Gastrocnemius medialis (tissue), 4 donors: ENCODE measurements around the gene JAG2. TPM values are rescaled to one million over a fixed set of nuclear protein-coding genes. Genes with fewer than 3 reads are reported as not detected.

Experiments used
- ATAC-seq, 2 donors: fragments of 150-250 bp; one replicate each; pipeline ENCODE4 v1.9.1; 2016
- DNase-seq, 2 donors: peaks; one replicate each; pipeline ENCODE4 v3.0.0-alpha.2; 2019
- H3K27ac ChIP-seq, 4 donors: fragments of 200-600 bp; sonication (generic); 1 replicate in 1 of 4; 2 replicates in 3 of 4; pipeline ENCODE4 v1.5.1; 2016 to 2018; ENCODE audit warnings: mild to moderate bottlenecking in 2 of 4, moderate library complexity in 1 of 4
- H3K27me3 ChIP-seq, 3 donors: fragments of 200-600 bp; sonication (generic) in 2 of 3; 1 replicate in 1 of 3; 2 replicates in 2 of 3; pipeline versions ENCODE4 v1.5.1 to v1.6.0; 2016 to 2019; ENCODE audit warnings: mild to moderate bottlenecking in 1 of 3, moderate library complexity in 1 of 3
- H3K36me3 ChIP-seq, 2 donors: fragments of 200-600 bp; sonication (generic) in 1 of 2; one replicate each; pipeline ENCODE4 v1.5.1; 2017 to 2018
- H3K4me1 ChIP-seq, 2 donors: fragments of 200-600 bp; sonication (generic) in 1 of 2; one replicate each; pipeline ENCODE4 v1.5.1; 2016 to 2017; ENCODE audit warnings: mild to moderate bottlenecking in 2 of 2
- H3K4me3 ChIP-seq, 4 donors: fragments of 200-600 bp; sonication (generic) in 3 of 4; 1 replicate in 1 of 4; 2 replicates in 3 of 4; pipeline ENCODE4 v1.5.1; 2016 to 2019; ENCODE audit warnings: mild to moderate bottlenecking in 2 of 4
- H3K9me3 ChIP-seq, 3 donors: fragments of 200-600 bp; sonication (generic) in 2 of 3; 1 replicate in 1 of 3; 2 replicates in 2 of 3; pipeline ENCODE4 v1.5.1; 2016 to 2019
- CTCF ChIP-seq, 5 experiments: fragments of 450-650 bp in 3 of 5; fragments of 200-600 bp in 2 of 5; sonication (generic) in 2 of 5; IDR thresholded peaks in 4 of 5; conservative IDR thresholded peaks in 1 of 5; 1 replicate in 4 of 5; 2 replicates in 1 of 5; pipeline ENCODE4 v1.5.1; 2016 to 2019; ENCODE audit warnings: antibody characterized with exemption in 5 of 5, mild to moderate bottlenecking in 3 of 5, moderate library complexity in 3 of 5
- POLR2A ChIP-seq, 2 donors: fragments of 450-650 bp; IDR thresholded peaks; one replicate each; pipeline ENCODE4 v1.6.1; 2017; ENCODE audit warnings: antibody characterized with exemption in 2 of 2, mild to moderate bottlenecking in 2 of 2, moderate library complexity in 2 of 2
- in situ Hi-C, 4 donors: fragments of 200-750 bp; cut with MboI; loops; one replicate each; pipeline versions ENCODE4 v1.15.0 to v1.8.0; 2017; ENCODE audit warnings: low sequenced_read_pairs in 4 of 4
- intact Hi-C: fragments of 100-400 bp; cut with DNase I; formaldehyde crosslinking; loops from one replicate; pipeline ENCODE4 v1.15.1; 2023; ENCODE audit warnings: low total_unique reads
- total RNA-seq, 4 donors: library from RNA; depleted of rRNA; stranded (reverse); fragments of >200 nt; gene quantifications; one replicate each; pipeline versions ENCODE4 v1.1.0 to v1.2.3, GENCODE V29; 2016

Gene JAG2
- total RNA-seq, 4 donors from 2014 or later = 8.0 to 17.9 (median 15.7) TPM

GRCh38 chr14:105161309-105161708, 7.3 kb downstream of the JAG2 start:
- in situ Hi-C loops = no loop called here
- H3K4me1 ChIP-seq = peaks cover 33 to 62% of the 10 kb centered on the region in 2 donors

GRCh38 chr14:105160776-105161175, 7.8 kb downstream of the JAG2 start:
- Histone ChIP-seq H3K36me3 (no peaks in the 10 kb centered on the region), H3K27me3 (no peaks in the 10 kb centered on the region), H3K4me3 (no peak overlapping the region), H3K27ac (peak overlapping the region in 1 of 4 donors; percentile 17), H3K9me3 (no peaks in the 10 kb centered on the region), H3K4me1 (peaks cover 28 to 57% of the 10 kb centered on the region in 2 donors)
- ATAC-seq = no peak
- DNase-seq = no peak
- TF ChIP-seq CTCF (IDR thresholded peaks at IDR 0.05 in 4 of 5, conservative IDR thresholded peaks at IDR 0.05 in 1 of 5) (no peak), POLR2A (IDR thresholded peaks at IDR 0.05) (no peak)
- in situ Hi-C loops (no loop called here), intact Hi-C loops (loop anchor here (10.0 kb wide), 2 partner anchors 176 to 334 kb away; partner anchors contain the start of genes CLBA1 and TEDC1)

More at GRCh38 chr14:105161309-105161708, 7.3 kb downstream of the JAG2 start:
- Histone ChIP-seq H3K9me3 (no peaks in the 10 kb centered on the region), H3K4me3 (no peak overlapping the region), H3K36me3 (no peaks in the 10 kb centered on the region), H3K27ac (peak overlapping the region in 2 of 4 donors; percentile 0 to 17), H3K27me3 (no peaks in the 10 kb centered on the region)
- TF ChIP-seq CTCF (IDR thresholded peaks at IDR 0.05 in 4 of 5, conservative IDR thresholded peaks at IDR 0.05 in 1 of 5) (no peak), POLR2A (IDR thresholded peaks at IDR 0.05) (no peak)
- DNase-seq = no peak
- no peak for ATAC-seq
- intact Hi-C loops = loop anchor here (10.0 kb wide), 2 partner anchors 177 to 333 kb away; partner anchors contain the start of genes CLBA1 and TEDC1

DNA sequence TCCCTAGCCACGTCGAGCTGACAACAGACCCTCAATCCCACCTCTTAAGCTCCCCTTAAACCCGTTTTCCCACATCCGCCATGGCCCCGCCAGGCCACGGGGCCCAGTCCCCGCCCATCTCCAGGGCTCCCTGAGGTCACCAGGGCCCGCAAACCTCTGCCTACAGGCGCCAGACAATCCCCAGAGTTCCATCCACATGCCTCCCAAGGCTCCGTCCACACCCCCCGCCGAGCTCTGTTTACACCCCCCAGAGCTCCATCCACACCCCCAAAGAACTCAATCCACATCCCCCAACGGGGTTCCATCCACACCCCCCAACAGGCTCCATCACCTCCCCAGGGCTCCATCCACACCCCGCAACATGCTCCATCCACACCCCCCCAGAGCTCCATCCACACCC, 9.2 kb downstream of the JAG2 start:
- no peak for TF ChIP-seq POLR2A (IDR thresholded peaks at IDR 0.05)
- TF ChIP-seq CTCF (IDR thresholded peaks at IDR 0.05 in 4 of 5, conservative IDR thresholded peaks at IDR 0.05 in 1 of 5) = no peak
- in situ Hi-C loops (no loop called here), intact Hi-C loops (no loop called here)
- DNase-seq = no peak
- Histone ChIP-seq H3K4me1 (peaks cover 14 to 46% of the 10 kb centered on the region in 2 donors), H3K27me3 (no peaks in the 10 kb centered on the region), H3K27ac (no peak overlapping the region), H3K4me3 (no peak overlapping the region), H3K9me3 (no peaks in the 10 kb centered on the region), H3K36me3 (no peaks in the 10 kb centered on the region)
- no peak for ATAC-seq

DNA sequence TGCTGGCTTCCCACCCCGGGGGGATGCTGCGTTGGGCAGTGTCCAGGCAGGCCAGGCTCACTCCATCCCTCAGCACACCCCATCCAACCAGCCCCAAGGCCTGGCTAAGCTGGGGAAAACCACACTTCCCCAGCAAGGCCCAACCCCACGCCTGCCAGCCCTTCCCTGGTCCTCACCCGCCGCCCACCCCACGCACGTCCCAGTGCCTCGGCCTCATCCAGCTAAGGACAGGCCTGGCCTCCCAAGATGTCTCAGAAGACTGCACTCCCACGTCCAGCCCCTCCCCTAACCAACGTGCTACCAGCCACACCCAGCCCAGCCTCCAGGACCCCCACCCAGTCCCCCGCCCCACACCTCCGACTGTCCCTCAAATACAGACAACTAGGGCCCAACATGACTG, 9.8 kb downstream of the JAG2 start:
- Histone ChIP-seq H3K4me3 (no peak overlapping the region), H3K4me1 (peaks cover 10 to 46% of the 10 kb centered on the region in 2 donors), H3K36me3 (no peaks in the 10 kb centered on the region), H3K27me3 (no peaks in the 10 kb centered on the region), H3K27ac (no peak overlapping the region), H3K9me3 (no peaks in the 10 kb centered on the region)
- DNase-seq = no peak
- TF ChIP-seq POLR2A (IDR thresholded peaks at IDR 0.05) = no peak
- TF ChIP-seq CTCF (IDR thresholded peaks at IDR 0.05 in 4 of 5, conservative IDR thresholded peaks at IDR 0.05 in 1 of 5) = no peak
- intact Hi-C loops = no loop called here
- no peak for ATAC-seq
- in situ Hi-C loops = no loop called here

DNA sequence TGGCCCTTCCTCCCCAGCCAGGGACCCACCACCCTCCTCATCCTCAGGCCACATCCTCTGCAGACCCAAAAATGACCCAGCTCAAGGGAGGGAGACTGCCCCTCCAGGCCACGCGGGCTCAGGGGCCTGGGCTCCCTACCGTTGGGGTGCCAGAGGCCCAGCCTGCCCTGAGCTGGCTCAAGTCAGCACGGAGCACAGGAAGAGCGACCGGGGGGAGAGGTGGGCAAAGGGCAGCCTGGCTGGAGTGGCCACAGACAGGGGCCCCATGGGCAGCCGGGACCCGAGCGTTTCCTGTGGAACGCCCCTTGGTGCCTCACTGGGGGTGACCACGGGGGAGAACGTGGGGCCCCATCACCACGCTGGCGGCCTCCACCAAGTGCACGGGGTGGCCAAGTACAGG, 10.7 kb downstream of the JAG2 start:
- no peak for TF ChIP-seq POLR2A (IDR thresholded peaks at IDR 0.05)
- no peak for TF ChIP-seq CTCF (IDR thresholded peaks at IDR 0.05 in 4 of 5, conservative IDR thresholded peaks at IDR 0.05 in 1 of 5)
- H3K36me3 ChIP-seq = no peaks in the 10 kb centered on the region
- intact Hi-C loops = no loop called here
- no peak overlapping the region for H3K4me3 ChIP-seq
- ATAC-seq (no peak), DNase-seq (no peak)
- no peaks in the 10 kb centered on the region for H3K9me3 ChIP-seq
- no peak overlapping the region for H3K27ac ChIP-seq
- in situ Hi-C loops = no loop called here
- no peaks in the 10 kb centered on the region for H3K27me3 ChIP-seq
- peaks cover 14 to 46% of the 10 kb centered on the region in 2 donors for H3K4me1 ChIP-seq
